MM.1S (cell line): ENCODE data around the gene CD248.

Source experiments
- DNase-seq: peaks from one replicate; pipeline ENCODE4 v3.0.0-alpha.2; 2015
- H2AFZ ChIP-seq: fragments of 300-600 bp; sonication (generic); 2 replicates; pipeline ENCODE4 v1.6.0; 2016; ENCODE audit warnings: antibody characterized with exemption, low read length
- H3F3A ChIP-seq: fragments of 300-600 bp; sonication (generic); 2 replicates; pipeline ENCODE4 v1.6.1; 2016; ENCODE audit warnings: mild to moderate bottlenecking, antibody characterized with exemption, low read length, moderate library complexity, mixed read lengths; ENCODE audit not compliant: insufficient read depth
- H3K27ac ChIP-seq: fragments of 300-600 bp; sonication (generic); 2 replicates; pipeline ENCODE4 v1.5.1; 2016; ENCODE audit warnings: mild to moderate bottlenecking, low read length
- H3K27me3 ChIP-seq: fragments of 300-600 bp; sonication (generic); replicated peaks from 2 replicates; pipeline ENCODE4 v1.6.0; 2016; ENCODE audit warnings: low read length; ENCODE audit not compliant: insufficient read depth
- H3K36me3 ChIP-seq: fragments of 300-600 bp; sonication (generic); replicated peaks from 2 replicates; pipeline ENCODE4 v1.6.1; 2016; ENCODE audit warnings: mild to moderate bottlenecking, low read length, mixed read lengths; ENCODE audit not compliant: insufficient read depth
- H3K4me1 ChIP-seq: fragments of 300-600 bp; sonication (generic); 2 replicates; pipeline ENCODE4 v1.6.1; 2016; ENCODE audit warnings: low read length, mixed read lengths
- H3K4me2 ChIP-seq: fragments of 300-600 bp; sonication (generic); 2 replicates; pipeline ENCODE4 v1.6.0; 2016; ENCODE audit warnings: low read depth, low read length
- H3K4me3 ChIP-seq: fragments of 300-600 bp; sonication (generic); 2 replicates; pipeline ENCODE4 v1.5.1; 2016; ENCODE audit warnings: low read length, mixed read lengths
- H3K79me2 ChIP-seq: fragments of 300-600 bp; sonication (generic); 2 replicates; pipeline ENCODE4 v1.6.1; 2016; ENCODE audit warnings: mixed run types, low read length, mixed read lengths
- H3K9ac ChIP-seq: fragments of 300-600 bp; sonication (generic); 2 replicates; pipeline ENCODE4 v1.6.1; 2016; ENCODE audit warnings: low read length, mixed read lengths
- H3K9me2 ChIP-seq: fragments of 300-600 bp; sonication (generic); replicated peaks from 2 replicates; pipeline ENCODE4 v1.6.1; 2016; ENCODE audit warnings: mild to moderate bottlenecking, low read length, mixed read lengths; ENCODE audit not compliant: insufficient read depth
- H3K9me3 ChIP-seq: fragments of 300-600 bp; sonication (generic); replicated peaks from 2 replicates; pipeline ENCODE4 v1.6.1; 2016; ENCODE audit warnings: mild to moderate bottlenecking, low read length, mixed read lengths; ENCODE audit not compliant: insufficient read depth
- H4K20me1 ChIP-seq: fragments of 300-600 bp; sonication (generic); 2 replicates; pipeline ENCODE4 v1.6.1; 2016; ENCODE audit warnings: mild to moderate bottlenecking, low read length, moderate library complexity, mixed read lengths; ENCODE audit not compliant: insufficient read depth
- EZH2 ChIP-seq: fragments of 300-600 bp; sonication (generic); optimal IDR thresholded peaks from 2 replicates; pipeline ENCODE3; 2017; ENCODE audit warnings: low read depth, mild to moderate bottlenecking, antibody characterized with exemption, low read length, mixed read lengths
- EZH2phosphoT487 ChIP-seq: fragments of 300-600 bp; sonication (generic); IDR thresholded peaks from 2 replicates; pipeline ENCODE4 v1.6.1; 2018; ENCODE audit warnings: antibody characterized with exemption, low read length
- TF ChIP-seq, protein P1 (sequence below): fragments of 300-600 bp; sonication (generic); IDR thresholded peaks from 2 replicates; pipeline ENCODE4 v1.5.1; 2016; ENCODE audit warnings: antibody characterized with exemption, low read length, mixed read lengths

CD248 gene

DNA sequence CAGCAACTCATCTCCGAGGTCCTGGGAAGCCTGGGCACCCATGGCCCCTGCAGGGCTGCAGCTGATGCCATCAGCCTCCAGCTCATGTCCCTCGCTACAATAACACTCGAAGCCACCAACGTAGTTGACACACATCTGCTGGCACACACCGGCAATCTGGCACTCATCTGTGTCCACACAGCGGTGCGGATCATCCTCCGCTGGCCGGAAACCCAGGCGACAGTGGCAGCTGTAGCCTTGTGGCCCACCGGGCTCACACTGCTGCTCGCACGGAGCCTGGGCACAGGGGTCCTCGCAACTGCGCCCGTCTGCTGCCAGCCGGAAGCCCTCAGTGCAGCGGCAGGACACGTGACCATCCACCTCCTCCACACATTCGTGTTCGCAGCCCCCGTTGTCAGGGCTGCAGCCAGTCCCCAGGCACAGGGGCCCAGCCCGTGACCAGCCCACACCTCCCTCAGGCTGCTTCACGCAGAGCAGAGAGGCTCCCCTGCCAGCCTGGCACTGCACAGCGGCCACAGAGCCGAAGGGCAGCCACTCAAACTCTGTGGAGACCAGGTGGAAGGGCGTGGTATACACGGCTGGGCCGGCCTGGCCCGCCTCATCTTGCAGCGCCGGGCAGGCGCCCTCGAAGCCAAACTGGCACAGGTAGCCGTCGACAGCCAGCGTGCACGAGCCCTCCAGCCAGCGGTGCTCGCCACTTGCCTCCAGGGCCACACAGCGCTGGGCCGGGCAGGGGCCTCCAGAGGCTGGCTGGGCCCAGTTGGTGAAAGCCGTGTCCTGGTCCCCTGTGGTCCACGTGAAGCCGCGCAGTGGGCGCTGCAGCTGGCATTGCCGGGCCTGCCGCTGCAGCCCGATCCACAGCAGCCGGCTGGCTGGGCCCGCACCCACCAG, 678 bp downstream of the CD248 start:
- Histone ChIP-seq H3K9me3 (no peaks in the 10 kb centered on the region), H2AFZ (no peak overlapping the region), H3K4me3 (no peak overlapping the region), H3K36me3 (no peaks in the 10 kb centered on the region), H3K27me3 (peaks cover 55% of the 10 kb centered on the region), H3K79me2 (no peaks in the 10 kb centered on the region), H3K27ac (no peak overlapping the region), H3K4me1 (no peaks in the 10 kb centered on the region), H3K9ac (no peak overlapping the region), H3K4me2 (no peak overlapping the region), H3F3A (no peaks in the 10 kb centered on the region), H3K9me2 (no peaks in the 10 kb centered on the region), H4K20me1 (no peaks in the 10 kb centered on the region)
- no peak for TF ChIP-seq EZH2
- no peak for TF ChIP-seq EZH2phosphoT487
- TF ChIP-seq, protein P1, sequence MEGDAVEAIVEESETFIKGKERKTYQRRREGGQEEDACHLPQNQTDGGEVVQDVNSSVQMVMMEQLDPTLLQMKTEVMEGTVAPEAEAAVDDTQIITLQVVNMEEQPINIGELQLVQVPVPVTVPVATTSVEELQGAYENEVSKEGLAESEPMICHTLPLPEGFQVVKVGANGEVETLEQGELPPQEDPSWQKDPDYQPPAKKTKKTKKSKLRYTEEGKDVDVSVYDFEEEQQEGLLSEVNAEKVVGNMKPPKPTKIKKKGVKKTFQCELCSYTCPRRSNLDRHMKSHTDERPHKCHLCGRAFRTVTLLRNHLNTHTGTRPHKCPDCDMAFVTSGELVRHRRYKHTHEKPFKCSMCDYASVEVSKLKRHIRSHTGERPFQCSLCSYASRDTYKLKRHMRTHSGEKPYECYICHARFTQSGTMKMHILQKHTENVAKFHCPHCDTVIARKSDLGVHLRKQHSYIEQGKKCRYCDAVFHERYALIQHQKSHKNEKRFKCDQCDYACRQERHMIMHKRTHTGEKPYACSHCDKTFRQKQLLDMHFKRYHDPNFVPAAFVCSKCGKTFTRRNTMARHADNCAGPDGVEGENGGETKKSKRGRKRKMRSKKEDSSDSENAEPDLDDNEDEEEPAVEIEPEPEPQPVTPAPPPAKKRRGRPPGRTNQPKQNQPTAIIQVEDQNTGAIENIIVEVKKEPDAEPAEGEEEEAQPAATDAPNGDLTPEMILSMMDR = no peak
- DNase-seq = no peak

GRCh38 chr11:66315498-66315885, 1.4 kb downstream of the CD248 start:
- Histone ChIP-seq H3K4me2 (no peak overlapping the region), H3K4me3 (no peak overlapping the region), H4K20me1 (no peaks in the 10 kb centered on the region), H3K4me1 (no peaks in the 10 kb centered on the region), H3K27me3 (peaks cover 61% of the 10 kb centered on the region), H3K36me3 (no peaks in the 10 kb centered on the region), H3K79me2 (no peaks in the 10 kb centered on the region), H3K9ac (no peak overlapping the region), H3K9me3 (no peaks in the 10 kb centered on the region), H3F3A (no peaks in the 10 kb centered on the region), H3K27ac (no peak overlapping the region), H2AFZ (no peak overlapping the region), H3K9me2 (no peaks in the 10 kb centered on the region)
- no peak for TF ChIP-seq EZH2phosphoT487
- TF ChIP-seq EZH2 = no peak
- TF ChIP-seq, protein P1 = no peak
- no peak for DNase-seq

- Histone ChIP-seq H3K4me1 (no peaks in the 10 kb centered on the region), H3F3A (no peaks in the 10 kb centered on the region), H3K9me2 (no peaks in the 10 kb centered on the region), H3K27me3 (peaks cover 66% of the 10 kb centered on the region), H3K9me3 (no peaks in the 10 kb centered on the region), H3K36me3 (no peaks in the 10 kb centered on the region), H2AFZ (no peak overlapping the region), H3K79me2 (no peaks in the 10 kb centered on the region), H4K20me1 (no peaks in the 10 kb centered on the region), H3K27ac (no peak overlapping the region), H3K4me3 (no peak overlapping the region), H3K4me2 (no peak overlapping the region), H3K9ac (no peak overlapping the region)
- DNase-seq = no peak
- no peak for TF ChIP-seq EZH2
- no peak for TF ChIP-seq EZH2phosphoT487
- TF ChIP-seq, protein P1 = no peak
Measured at GRCh38 chr11:66314561-66315497, 2.0 kb downstream of the CD248 start.
